NCI-H2196 treated with DMSO at 0.1 percent for 48 hours (cell line): ENCODE results near the gene FANCI.
A peak's percentile ranks its signal among the peaks of the same experiment; 100 is the strongest.

Experiments
- DNase-seq: peaks from one replicate; lab custom pipeline; 2025; ENCODE audit not compliant: unreplicated experiment; lab: John Stamatoyannopoulos, UW

FANCI gene

DNA sequence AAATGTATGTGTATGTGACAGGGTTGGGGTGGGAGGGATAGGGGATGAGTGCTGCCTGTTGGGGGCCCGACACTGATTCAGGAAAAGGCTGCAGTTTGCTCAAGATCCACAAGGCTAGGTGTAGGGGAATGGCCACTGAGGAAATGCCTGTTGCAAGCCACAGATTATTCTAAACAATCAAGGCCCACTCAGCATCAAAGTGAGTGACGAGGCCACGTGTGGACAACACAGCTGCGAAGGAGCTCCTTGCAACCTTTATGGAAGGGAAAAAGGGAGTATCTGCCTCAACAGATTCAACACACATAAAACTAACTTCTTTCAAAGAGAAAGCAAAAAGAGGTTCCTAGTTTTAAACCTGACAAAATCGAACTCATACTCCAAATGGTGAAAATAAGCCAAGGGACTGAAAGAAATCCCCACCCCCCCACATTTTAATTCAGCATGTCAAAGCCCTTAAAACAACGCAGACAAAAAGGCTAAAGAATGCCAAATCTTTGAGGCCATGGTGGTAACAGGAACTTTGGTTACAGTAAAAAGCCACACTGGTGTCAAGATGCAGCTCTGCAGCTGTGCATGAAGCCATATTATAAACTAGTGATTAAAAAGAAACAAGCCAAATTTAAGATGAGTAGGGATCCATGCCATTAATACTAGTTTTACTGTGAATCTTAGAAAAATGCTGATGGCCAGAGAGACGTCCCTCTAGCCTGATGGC is 87.3 kb downstream of the FANCI start:
- DNase-seq, result no peak

DNA sequence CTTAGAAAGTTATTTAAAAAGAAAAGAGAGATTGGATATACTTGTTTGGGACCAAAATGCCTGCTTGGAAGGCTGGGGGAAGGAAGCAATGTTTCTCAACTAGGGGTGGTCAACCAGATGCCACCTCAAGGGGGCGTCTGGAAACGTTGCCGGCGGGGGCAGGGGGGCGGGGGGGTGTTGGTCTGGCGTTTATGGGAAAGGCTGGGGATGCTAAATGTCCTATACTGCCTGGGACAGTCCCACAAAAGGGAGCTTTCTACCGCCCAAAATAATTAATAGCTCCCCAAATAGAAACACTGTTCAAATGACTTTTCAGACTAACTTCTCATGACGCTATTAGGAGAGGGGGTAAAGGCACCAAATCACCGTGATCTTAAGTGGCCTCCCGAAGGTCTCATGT is 88.7 kb downstream of the FANCI start:
- DNase-seq, result no peak

DNA sequence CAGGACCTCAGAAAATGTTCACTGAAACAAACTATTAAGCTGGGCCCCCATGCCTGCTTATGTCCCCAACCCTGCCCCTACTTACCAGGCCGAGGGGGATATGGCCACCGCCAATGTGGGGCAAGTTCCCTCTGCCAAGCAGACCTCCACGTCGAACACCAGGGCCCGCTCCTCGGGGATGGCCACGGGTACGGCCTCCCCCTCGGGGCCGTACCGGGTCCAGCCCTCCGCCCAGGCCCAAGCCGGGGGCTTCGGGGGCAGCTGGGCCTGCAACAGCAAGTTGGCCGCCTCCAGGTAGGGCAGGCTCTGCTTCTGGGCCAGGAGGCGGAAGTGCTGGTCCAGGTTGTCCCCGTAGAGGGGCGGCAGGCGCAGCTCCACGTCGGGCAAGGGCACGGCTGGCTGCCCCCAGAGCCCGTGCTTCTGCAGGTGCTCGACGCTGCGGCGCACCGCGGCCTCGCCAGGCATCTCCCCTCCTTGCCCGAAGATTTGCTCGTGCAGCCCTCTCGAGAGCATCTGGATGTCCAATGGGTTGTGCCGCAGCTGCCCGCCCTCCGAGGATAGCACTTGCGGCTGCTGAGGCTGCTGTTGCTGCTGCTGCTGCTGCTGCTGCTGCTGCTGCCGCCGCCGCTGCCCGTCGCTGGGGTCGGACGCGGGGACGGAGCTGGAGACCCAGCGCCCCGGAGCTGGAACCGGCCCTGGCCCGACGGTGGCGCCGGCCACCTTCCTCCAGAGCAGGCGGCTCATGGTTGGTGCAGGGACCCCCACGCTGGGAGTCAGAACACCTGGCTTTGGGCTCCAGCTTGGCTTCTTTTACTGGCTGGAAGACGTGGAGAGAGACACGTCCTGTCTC is 89.5 kb downstream of the FANCI start:
- no peak for DNase-seq

DNA sequence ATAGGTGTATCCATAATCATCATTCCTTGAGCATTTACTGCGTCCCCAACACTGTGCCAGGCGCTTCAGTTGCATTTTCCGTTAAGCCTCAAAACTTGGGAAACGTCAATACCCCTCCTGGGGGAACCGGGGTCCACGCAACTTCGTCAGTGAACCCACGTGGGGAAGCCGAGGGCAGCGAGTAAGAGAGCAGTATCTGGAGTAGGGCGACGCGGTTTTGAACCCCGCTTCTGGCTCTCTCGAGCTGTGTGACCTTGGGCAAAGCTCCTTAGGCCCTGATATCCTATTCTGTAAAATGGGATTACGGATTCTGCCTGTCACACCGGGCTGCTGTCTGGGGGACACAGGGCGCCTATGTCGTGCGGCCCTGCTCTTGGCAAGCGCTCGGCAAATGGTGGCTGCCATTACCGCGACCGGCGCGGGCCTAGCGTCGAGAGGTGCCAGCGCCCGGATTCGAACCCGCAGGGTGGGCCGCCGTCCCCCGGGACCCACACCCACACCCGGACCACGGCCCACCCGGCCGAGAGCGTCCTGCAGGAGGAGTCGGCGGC is 90.3 kb downstream of the FANCI start:
- DNase-seq, result no peak

DNA sequence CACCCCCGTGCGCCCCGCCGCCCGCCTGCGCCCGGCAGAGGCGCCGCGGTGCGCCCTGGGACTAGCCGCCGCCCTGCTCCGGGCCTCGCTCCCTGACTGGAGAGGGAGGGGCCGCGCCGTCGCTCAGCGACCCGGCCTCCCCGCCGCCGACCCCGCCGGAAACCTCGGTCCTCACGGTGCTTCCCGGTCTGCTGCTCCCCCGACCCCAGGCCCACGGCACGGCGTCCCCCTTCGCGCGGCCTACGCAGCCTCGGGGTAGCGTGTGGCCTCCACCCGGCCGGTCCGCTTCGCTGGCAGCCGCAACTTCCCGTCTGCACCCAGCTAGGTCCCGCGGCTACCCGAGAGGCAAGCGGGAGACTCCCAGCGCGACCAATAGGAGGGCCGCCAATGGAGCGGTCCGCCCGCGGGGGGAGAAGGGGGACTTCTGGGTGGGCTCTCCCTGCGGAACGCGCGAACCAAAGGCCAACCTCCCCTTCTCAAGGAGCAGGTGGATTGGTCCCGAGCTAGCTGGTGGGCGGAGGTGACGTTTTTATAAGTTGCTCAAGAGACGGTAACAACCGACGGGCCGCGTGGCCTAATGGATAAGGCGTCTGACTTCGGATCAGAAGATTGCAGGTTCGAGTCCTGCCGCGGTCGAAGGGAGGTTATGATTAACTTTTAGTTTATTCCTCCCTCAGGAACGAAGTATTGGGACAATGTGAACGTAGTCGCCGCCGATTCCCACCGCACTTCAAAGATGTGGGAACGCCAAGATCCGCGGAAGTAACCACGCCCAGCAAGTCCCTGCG is 90.9 kb downstream of the FANCI start, which contains the start of gene POLG:
Gene POLG (minus strand): TSS at position 315 of the 788 bp plus-strand sequence. CDS start 1,070 bp downstream, outside the sequence.
- peak; percentile 89 for DNase-seq

DNA sequence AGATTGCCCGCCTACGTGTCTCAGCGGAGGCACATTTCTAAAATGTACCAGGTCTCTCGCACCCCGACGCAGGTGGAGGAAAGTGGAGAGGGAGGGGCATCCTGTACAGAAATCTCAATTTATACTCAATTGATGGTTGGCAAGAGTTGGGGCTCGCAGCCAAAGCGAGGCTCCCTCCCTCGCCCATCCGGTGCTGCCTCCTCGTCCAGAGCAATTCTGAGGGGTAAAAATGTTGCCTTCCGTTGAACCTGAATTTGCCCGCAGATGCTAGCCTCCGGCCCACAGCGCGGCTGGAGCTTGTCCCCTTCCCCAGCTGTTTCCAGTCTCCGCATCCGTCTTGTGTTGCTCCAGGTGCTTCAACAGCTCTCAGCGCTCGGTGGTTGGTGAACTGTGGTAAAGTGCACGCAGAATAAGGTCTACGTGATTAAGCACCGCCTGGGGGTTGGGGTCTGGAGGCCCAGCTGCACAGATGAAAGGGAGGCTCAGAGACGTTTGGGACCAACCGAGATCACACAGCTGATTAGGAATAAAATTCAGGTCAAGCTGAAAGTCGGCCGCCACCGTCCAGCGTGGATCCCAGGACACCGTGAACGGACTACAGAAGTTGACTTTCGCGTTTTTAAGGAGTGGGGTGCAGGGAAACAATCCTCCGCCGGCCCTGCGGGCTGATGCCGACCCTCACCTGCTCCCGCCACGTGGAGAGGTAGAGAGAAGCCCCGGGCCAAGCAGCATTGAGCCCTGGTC is 91.7 kb downstream of the FANCI start:
- no peak for DNase-seq

DNA sequence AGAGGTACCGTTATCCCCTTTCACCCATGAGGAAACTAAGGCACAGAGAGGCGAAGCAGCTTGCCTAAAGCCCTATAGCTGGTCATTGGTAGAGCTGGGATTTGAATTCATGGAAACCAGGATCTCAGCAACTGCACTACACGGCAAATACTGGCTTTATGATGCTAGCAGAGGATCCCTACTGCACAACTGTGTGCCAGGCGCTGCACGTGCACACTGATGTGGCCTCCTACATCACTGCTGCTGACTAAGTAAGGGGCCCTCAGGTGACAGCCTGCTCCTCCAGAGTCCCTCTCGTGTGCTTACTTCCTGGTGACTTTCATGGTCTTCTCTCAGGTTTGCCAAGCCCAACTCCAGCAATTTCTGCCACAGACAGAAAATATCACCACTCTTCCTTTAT is 94.3 kb downstream of the FANCI start:
- DNase-seq, result no peak

DNA sequence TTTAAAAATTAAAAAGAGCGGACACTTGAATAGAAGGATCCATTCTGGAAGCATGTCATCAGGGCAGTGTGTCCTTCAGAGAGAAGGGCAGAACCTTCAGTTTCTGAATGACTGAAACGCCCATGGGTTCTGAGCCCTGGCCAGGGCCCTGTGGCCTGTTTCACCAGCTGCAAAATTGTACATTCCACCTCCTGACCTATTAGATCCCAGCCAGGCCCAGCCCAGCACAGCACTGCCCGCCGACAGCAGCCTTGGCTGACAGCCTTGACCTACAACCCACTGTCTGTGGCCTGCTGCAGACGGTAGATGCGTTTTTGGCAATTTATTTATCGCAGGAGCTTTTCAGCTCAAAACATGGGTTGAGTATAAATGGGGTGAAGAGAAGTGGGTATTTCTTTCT is 96.8 kb downstream of the FANCI start:
- DNase-seq, result no peak

DNA sequence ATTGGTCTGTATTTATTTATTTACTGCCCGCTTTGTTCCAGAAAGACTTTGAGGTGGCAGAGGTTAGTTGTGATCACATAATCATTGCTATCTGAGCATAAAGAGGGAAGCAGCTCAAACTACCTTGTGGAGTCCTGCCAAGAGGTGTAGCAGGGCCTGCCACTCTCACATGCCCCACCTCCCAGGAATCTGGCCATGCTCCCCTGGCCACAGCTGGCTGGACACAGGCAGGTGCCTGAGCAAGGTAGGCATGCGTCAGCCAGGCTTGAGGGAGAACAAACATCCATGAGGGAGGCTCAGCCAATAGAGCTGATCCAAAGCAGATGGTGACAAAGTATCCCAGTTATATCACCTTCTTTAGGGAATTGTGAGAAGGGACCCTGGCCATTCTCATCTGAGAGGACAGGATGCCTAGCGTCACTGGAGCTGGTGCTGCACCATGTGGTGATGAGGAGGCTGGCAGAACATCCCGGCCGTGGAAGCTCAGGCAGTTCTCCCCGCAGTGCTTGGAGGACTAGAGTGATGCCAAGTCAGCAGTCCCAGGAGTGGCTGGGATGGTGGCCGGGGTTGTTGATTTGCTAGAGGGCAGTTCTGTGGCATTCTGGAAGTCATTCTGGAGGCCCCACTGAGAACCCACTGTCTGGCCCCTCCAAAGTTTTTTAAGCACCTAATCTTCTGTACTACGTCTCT is 97.7 kb downstream of the FANCI start:
- peak; percentile 74 for DNase-seq

DNA sequence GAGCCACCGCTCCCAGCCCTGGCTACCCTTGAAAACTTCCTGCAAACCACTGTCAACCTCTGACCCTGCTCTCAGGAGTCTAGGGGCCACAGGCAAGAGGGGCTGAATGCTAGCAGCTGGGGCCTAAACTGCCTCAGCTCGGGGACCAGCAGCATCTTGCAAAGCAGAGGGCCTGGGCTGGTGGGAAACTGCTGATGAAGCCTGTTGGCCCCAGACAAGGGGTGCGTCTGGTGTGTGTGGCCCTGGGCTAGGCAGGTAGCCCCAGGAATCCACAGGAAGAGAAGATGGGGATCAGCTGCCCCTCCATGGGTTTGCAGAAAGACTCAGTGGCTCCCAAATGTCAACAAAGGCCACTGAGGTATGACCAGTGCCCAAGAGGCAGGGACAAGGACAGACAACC is 99.1 kb downstream of the FANCI start:
- no peak for DNase-seq

DNA sequence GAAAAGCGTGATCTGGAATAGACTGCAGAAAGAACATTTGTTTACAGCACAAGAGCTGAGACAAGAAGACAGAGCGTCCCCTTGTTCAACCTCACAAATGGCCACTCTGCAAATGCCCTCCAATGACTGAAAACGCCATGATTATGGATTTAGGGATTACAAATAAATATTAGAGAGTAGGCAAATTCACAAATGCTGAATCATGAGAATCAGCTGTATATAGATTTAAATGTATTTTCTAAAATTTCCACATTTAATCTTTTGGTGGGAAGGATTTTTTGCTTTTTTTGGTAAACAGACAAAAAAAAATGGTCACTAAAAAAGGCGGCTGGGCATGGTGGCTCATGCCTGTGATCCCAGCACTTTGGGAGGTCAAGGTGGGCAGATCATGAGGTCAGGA is 101.5 kb downstream of the FANCI start:
- no peak for DNase-seq

DNA sequence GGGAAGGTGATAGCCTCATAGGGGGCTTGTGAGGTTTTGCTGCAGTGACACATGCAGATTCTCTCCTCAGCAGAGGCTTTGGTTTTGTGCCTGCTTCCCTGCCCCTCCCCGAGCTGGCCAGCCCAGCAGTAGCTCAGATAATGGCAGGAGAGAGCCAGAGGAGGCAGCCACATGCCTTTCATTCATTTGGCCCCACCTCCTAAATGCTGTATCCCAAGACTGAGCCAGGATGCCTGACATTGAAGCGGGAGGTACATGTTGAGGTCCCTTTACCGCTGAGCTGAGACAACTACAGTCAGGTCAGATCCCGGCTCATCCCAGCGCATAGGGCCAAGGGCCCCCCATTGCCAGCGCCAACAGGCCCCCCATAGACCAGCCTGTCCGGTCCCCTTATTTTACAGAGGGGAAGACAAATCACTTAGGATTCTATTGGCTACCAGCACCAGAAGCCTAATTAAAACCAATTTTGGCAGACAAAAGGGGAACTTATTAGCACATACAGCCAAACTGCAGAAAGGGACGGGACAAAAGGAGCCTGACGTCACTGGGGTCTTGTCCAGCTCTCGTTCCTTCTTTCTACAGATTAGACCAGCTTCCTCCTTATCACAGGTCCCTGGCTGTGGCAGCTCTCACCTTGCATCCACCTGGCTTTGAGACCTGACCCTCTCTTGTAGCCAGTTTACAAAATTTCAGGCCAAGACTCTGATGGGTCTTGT is 102.9 kb downstream of the FANCI start:
- DNase-seq, result no peak

DNA sequence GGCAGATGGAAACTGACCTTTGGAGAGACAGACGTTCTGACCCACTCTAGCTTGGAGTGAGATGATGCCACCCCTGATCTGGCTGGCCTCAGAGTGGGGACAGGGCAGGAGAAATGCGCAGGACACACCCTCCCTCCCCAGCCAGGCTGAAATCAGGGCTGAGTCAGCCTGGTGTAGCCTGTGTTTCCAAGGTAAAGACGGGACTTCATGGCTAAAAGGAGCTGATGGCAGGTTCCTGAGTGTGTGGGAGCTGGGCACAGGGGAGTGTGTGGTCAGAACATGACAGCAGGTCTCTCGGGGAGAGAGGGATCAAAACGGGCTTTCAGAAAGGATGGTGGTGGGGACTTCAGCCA is 105.4 kb downstream of the FANCI start:
- DNase-seq, result no peak

DNA sequence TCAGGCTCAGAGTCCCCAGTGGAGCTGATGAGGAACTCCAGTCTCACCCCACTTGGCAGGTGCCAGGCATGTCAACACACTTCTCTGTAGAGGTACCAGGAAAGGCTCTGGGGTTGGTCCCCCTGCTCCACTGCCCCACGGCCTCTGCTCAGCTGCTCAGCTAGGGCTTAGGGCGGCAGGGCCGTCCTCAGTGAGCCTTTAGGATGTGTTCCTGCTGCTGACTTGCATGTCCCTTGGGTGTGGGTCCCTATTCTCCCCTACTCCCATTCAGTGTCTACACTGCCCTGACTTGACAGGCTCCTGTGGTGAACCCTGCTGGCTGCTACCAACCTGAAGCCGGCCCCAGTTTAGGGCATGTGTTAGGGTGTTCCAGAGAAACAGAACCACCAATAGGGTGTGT is 108.7 kb downstream of the FANCI start:
- DNase-seq, result no peak

DNA sequence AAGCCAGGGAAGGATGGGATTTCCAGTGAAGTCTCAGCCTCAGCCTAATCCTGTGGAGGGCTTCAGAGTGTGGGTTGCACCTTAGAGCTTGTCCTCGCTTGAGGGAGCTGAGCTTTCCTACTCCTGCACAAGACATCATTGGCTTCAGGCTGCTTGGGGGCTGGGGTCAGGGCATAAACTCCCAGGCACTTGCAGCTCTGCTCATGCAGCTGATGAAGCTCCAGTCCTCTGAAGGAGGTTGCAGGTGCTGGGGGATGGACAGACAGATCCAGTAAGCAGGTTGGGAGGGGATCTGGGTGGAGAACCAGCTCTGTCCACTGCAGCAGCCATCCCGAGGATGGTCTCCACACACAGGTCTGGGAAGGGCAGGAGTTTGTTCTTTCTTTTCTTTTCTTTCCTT is 110.2 kb downstream of the FANCI start:
- no peak for DNase-seq

DNA sequence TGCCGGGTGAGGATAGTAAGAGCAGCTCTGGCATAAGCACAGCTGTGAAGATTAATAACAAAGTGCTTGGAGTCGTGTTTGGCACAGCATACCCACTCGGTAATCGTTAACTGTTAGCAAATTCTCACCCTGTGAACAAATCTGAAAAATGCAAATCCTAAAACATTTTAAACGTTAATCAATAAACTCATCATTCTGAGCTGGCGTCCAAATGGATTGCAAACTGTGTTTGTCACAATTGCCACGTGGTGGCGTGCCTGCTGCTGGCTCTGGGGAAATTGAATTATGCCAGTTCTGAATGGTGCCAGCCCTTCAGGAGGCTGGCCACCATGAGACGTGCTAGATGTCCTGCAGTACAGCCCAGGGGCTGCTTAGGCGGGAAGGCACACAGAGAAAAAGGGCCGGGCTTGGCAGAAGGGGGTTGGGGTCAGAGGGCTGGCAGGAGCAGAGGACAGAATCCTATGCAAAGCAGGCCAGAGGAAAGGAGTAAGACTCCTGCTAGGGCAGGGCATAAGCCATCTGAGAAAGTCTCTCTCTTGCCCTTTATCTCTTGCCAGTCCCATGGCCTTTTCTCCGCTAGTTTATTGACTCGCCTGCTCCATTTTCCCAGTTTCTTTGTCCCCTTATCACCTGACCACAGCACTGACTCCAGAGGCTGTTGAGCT is 113.0 kb downstream of the FANCI start:
- DNase-seq, result peak; percentile 6

DNA sequence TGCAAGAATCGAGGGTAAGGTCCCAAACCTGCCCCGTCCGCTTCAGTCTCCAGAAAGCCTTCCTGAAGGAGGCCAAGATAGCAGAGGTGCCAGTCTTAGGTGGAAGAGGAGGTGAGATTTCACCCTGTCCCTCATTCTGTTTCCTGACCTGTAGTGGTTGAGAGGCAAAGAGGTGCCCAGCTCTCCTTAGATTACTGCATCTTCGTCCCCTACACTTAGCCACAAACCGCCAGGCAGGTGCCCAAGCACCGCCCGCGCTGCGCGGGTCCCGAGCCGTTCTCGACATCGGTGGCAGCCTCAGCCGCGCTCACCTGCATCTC is 114.6 kb downstream of the FANCI start:
- no peak for DNase-seq

DNA sequence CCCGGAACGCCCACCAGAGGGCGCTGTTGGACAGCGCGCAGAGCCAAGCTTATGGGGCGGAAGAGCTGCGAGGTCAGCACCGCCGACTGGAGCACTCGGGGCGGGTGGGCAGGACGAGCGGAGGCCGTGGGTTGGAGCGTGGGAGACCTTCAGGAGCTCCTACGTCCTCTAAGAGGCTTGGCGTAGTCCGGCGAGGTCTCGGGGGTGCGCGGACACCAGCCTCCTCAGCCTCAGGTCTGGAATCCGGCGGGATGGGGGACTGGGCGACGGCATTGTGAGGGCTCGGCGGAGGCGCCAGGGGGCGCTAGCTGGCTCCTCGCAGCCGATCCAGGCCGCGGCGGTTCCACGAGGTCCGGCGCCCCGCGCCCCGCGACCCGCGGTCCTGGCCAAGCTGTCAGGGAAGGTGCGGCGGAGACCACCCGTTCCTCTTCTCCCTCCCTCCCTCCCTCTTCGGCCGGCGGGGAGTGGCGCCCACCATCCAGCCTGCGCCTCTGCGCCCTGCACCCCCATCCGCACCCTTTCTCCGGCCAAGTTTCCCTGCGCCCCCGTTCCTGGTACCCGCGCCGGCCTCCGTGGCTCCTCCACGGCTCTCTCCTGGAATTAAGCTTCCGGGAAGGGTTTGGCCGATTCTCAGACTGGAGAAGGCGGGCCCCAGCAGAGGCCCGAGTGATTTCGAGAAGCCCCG is 115.1 kb downstream of the FANCI start:
- DNase-seq, result peak; percentile 54
